ENCODE results near the gene PRKCQ. TPM values are rescaled to one million over a fixed set of nuclear protein-coding genes. Genes with fewer than 3 reads are reported as not detected.

PRKCQ gene
- total and polyA plus RNA-seq, 2 of the 13 experiments (the other 11 are each of a cell fraction or from before 2014, with no cell fraction given): 0.13 to 0.35 TPM

DNA sequence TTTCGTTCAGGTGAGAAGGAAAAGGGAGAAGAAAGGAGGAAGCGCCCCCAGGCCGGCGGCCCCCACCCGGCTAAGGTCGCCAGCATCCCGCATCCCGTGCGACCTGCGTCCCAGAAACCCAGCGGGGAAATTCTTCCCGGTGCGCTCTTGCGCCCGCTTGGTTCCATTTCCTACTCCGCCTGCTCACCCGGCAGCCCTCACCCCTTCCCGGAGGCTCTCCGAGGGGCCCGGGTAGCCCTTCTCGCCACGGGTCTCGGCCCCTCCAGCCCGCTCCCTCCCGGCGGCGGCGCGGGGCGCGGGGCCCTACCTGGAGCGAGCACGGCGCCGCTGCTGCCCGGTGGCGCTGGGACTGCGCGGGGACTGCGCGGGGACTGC lies at the start of gene PRKCQ (continued):
- TF ChIP-seq ZNF546 (CRISPR knock-in tag; conservative IDR thresholded peaks at IDR 0.05) (0 out of 2 replicates have a peak, but pooled peaks have one; percentile 19), ATF7-NPFF (CRISPR knock-in tag; IDR thresholded peaks at IDR 0.05; ENCODE audit: low read depth) (peak; percentile 21; the same call in 1 of the 2 replicates), CREM (IDR thresholded peaks at IDR 0.05) (no peak), CREM (CRISPR knock-in tag; IDR thresholded peaks at IDR 0.05) (no peak)

GRCh38 chr10:6625428-6625827 lies 45.4 kb upstream of the PRKCQ start:
- H3K36me3 ChIP-seq (replicated peaks in 1 of 2; ENCODE audit: control insufficient read depth in 1 of 2, insufficient read depth in 2 of 2, low read length in 2 of 2): no peaks in the 10 kb centered on the region
- in situ Hi-C loops (cut with HindIII; ENCODE audit: extremely low pct_ligation_motif_present, low pct_unique_long_range_greater_than_20kb): no loop called here
- ChIA-PET POLR2A (no interaction called here), CTCF (ENCODE audit: low intra/inter-chr PET ratio, low total read pairs) (no interaction called here)
- H4K20me1 ChIP-seq (ENCODE audit: insufficient read depth, low read length): no peaks in the 10 kb centered on the region
- BruUV-seq (replicated peaks): no TSS peak
- no peak overlapping the region for H3K27ac ChIP-seq (ENCODE audit: extremely low read length, insufficient read depth, low read length)
- intact Hi-C loops (cut with micrococcal nuclease; ENCODE audit: unreplicated experiment): no loop called here
- no peak overlapping the region for H2AFZ ChIP-seq (ENCODE audit: low read length)
- no peaks in the 10 kb centered on the region for H3K9me3 ChIP-seq (ENCODE audit: low read length)
- no peak overlapping the region for H3K9ac ChIP-seq (ENCODE audit: insufficient read depth, low read depth, low read length)
- no peaks in the 10 kb centered on the region for H3K4me1 ChIP-seq (ENCODE audit: insufficient read depth, low read length)
- H3K79me2 ChIP-seq (ENCODE audit: insufficient read depth, low read length): no peaks in the 10 kb centered on the region
- peaks cover 0 to 17% of the 10 kb centered on the region in 2 experiments; a peak in 1 of 5 replicates for H3K27me3 ChIP-seq (ENCODE audit: control insufficient read depth in 1 of 2, insufficient read depth in 2 of 2, low read length in 2 of 2)
- WGBS (ENCODE audit: low lambda C conversion rate): 20% methylated on average over 4 of the region's 4 CpGs
- no peak for TF ChIP-seq EEA1 (CRISPR knock-in tag; IDR thresholded peaks at IDR 0.05; ENCODE audit: borderline replicate concordance)
- TF ChIP-seq, protein P1, sequence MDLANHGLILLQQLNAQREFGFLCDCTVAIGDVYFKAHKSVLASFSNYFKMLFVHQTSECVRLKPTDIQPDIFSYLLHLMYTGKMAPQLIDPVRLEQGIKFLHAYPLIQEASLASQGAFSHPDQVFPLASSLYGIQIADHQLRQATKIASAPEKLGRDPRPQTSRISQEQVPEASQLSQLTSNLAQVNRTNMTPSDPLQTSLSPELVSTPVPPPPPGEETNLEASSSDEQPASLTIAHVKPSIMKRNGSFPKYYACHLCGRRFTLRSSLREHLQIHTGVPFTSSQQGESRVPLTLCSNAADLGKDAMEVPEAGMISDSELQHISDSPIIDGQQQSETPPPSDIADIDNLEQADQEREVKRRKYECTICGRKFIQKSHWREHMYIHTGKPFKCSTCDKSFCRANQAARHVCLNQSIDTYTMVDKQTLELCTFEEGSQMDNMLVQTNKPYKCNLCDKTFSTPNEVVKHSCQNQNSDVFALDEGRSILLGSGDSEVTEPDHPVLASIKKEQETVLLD (CRISPR knock-in tag; IDR thresholded peaks at IDR 0.05; ENCODE audit: low read depth): no peak
- FAIRE-seq (no peak), ATAC-seq (no peak), DNase-seq (ENCODE audit: low spot score) (no peak)
- H3K4me2 ChIP-seq (ENCODE audit: low read depth, low read length): no peak overlapping the region
- H3K4me3 ChIP-seq (replicated peaks in 1 of 3; ENCODE audit: insufficient read depth in 1 of 3, low read depth in 2 of 3, low read length in 3 of 3): no peak overlapping the region

GRCh38 chr10:6624392-6624791 lies 44.3 kb upstream of the PRKCQ start:
- ChIA-PET POLR2A (no interaction called here), CTCF (ENCODE audit: low intra/inter-chr PET ratio, low total read pairs) (no interaction called here)
- no peak for FAIRE-seq
- TF ChIP-seq NCOA2 (CRISPR knock-in tag; IDR thresholded peaks at IDR 0.05) (no peak), KLF12 (CRISPR knock-in tag; IDR thresholded peaks at IDR 0.05; ENCODE audit: borderline replicate concordance) (no peak), ZNF570 (CRISPR knock-in tag; IDR thresholded peaks at IDR 0.05; ENCODE audit: borderline replicate concordance) (no peak), ISL2 (CRISPR knock-in tag; IDR thresholded peaks at IDR 0.05) (no peak), ZNF224 (CRISPR knock-in tag; IDR thresholded peaks at IDR 0.05) (no peak)
- Histone ChIP-seq H3K9me3 (ENCODE audit: low read length) (no peaks in the 10 kb centered on the region), H4K20me1 (ENCODE audit: insufficient read depth, low read length) (no peaks in the 10 kb centered on the region), H3K79me2 (ENCODE audit: insufficient read depth, low read length) (no peaks in the 10 kb centered on the region), H3K4me2 (ENCODE audit: low read depth, low read length) (no peak overlapping the region), H3K27me3 (ENCODE audit: control insufficient read depth in 1 of 2, insufficient read depth in 2 of 2, low read length in 2 of 2) (peaks cover 0 to 17% of the 10 kb centered on the region in 2 experiments; a peak in 1 of 5 replicates), H3K4me1 (ENCODE audit: insufficient read depth, low read length) (no peaks in the 10 kb centered on the region), H3K27ac (ENCODE audit: extremely low read length, insufficient read depth, low read length) (no peak overlapping the region), H2AFZ (ENCODE audit: low read length) (no peak overlapping the region), H3K4me3 (replicated peaks in 1 of 3; ENCODE audit: insufficient read depth in 1 of 3, low read depth in 2 of 3, low read length in 3 of 3) (no peak overlapping the region), H3K36me3 (replicated peaks in 1 of 2; ENCODE audit: control insufficient read depth in 1 of 2, insufficient read depth in 2 of 2, low read length in 2 of 2) (no peaks in the 10 kb centered on the region), H3K9ac (ENCODE audit: insufficient read depth, low read depth, low read length) (no peak overlapping the region)
- ATAC-seq: no peak
- BruUV-seq (replicated peaks): no TSS peak
- 4% methylated on average over 3 of the region's 3 CpGs for WGBS (ENCODE audit: low lambda C conversion rate)
- intact Hi-C loops (cut with micrococcal nuclease; ENCODE audit: unreplicated experiment) (no loop called here), in situ Hi-C loops (cut with HindIII; ENCODE audit: extremely low pct_ligation_motif_present, low pct_unique_long_range_greater_than_20kb) (no loop called here)
- no peak for DNase-seq (ENCODE audit: low spot score)

Measured in HepG2 (cell line).